ENCODE results near the gene HPS6.

HPS6 gene

DNA sequence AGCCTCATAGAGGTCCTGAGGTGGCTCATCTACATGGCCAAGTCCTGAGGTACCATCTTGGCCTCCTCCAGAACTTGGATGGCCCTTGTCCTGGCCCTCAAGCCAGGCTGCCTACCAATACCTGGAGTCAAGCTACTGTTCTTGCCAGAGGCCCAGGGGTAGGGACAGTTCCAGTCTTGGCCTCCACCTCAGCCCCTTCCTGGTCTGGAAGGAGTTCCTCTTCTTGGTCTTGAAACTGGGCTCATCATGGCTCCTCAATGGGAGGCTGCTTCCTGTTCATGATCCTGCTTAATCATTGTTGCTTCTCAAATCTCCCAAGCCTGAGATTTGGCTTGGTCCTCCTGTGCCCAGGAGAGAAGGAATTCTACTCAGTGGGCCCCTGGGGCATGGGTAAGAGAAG, 3.9 kb downstream of the HPS6 start:
- DNase-seq = no peak

- DNase-seq = peak; percentile 72
Observed at GRCh38 chr10:102072673-102073527, 7.8 kb downstream of the HPS6 start.

DNA sequence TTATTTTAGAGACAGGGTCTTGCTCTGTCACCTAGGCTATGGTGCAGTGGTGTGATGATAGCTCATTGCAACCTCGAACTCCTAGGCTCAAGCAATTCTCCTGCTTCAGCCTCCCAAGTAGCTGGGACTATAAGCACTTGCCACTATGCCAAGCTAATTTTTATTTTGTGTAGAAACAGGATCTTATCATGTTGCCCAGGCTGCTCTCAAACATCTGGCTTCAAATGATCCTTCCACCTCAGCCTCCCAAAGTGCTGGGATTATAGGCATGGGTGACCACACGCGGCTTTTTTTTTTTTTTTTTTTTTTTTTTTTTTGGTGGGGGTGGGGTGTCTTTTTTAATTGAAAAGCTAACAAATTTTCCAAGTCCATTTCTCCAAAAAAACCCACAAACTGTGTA, 18.4 kb downstream of the HPS6 start:
- no peak for DNase-seq

GRCh38 chr10:102085336-102085735, 20.2 kb downstream of the HPS6 start:
- no peak for DNase-seq

DNA sequence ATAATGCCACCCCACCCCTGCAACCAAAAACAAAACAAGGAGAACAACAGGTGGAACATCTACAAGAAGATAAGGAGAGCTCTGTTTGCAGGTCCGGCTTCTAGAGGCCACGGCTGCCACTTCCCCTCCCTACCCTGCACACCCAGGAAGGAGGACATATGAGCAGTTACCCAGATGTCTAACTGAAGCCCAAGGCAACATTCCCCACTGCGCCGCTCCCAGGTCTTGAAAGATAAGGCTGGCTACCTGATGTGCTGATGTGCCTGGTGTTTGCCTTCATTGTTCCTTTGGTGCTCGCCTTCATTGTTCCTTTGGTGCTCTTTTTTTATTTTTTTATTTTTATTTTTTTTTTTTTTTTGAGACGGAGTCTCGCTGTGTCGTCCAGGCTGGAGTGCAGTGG, 21.0 kb downstream of the HPS6 start:
- DNase-seq = no peak

GRCh38 chr10:102090772-102091171, 25.6 kb downstream of the HPS6 start:
- no peak for DNase-seq

DNA sequence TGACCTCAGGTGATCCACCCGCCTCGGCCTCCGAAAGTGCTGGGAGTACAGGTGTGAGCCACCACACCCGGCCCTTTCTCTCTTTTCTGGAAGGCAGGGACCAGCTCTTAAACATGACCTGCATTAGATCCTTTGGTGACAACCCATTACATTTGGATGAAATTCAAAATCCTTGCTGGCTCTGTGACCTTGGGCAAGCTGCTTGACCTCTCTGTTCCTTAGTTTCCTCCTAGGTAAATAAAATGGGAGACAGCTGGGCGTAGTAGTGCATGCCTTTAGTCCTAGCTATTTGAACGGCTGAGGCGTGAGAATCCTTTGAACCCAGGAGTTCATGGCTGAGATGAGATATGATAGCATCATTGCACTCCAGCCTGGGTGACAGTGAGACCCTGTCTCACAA, 31.3 kb downstream of the HPS6 start:
- DNase-seq = no peak

DNA sequence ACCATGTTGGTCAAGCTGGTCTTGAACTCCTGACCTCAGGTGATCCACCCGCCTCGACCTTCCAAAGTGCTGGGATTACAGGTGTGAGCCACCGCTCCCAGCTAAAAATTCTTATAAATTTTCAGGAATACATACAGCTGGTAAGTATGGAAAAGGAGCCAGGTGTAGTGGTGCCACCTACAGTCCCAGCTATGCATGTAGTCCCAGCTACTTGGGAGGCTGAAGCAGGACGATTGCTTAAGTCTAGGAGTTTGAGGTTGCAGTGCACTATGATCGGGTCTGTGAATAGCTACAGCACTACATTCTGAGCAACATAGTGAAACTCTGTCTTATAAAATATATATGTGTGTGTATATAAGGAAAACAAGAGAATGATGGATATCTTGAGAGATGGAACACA, 36.0 kb downstream of the HPS6 start:
- DNase-seq = no peak

DNA sequence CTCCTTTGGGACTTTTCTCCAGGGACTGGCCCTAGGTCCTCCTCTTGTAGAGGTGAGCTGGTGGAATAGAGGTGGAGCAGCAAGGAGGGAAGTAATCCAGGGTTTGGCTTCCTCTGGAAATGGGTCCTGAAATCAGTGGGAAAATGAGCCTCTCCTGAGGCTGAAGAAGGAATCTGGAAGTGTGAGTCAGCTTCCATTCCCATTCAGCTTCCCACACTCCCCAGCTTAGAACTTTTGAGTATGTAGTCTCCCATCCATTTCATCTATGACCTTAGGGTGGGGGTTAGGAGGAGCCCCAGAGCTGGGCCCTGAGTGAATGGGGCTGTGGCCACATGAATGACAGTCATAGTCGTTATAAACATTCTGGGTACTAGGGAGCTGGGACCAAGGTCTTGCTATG, 37.3 kb downstream of the HPS6 start:
- DNase-seq = no peak

DNA sequence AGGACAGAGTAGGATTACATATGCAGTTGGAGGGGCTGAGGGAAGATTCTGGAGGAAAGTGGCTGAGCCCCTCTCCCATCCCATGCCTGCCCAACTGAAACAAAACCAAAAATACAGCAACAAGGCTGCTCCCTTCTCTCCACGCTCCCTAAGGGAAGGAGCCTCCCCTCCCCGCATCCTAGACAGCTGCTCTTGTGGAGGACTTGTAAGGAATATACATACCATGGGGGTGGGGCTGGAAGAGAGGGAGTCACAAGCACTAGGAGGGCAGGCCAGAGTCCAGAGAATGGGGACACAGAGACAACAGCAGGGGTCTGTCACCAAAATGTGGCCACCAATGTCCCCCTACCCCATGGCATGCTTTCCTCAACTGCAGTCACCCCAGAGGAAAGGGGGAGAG, 41.8 kb downstream of the HPS6 start:
- no peak for DNase-seq

- no peak for DNase-seq
Observed at GRCh38 chr10:102109166-102110116, 44.3 kb downstream of the HPS6 start.

DNA sequence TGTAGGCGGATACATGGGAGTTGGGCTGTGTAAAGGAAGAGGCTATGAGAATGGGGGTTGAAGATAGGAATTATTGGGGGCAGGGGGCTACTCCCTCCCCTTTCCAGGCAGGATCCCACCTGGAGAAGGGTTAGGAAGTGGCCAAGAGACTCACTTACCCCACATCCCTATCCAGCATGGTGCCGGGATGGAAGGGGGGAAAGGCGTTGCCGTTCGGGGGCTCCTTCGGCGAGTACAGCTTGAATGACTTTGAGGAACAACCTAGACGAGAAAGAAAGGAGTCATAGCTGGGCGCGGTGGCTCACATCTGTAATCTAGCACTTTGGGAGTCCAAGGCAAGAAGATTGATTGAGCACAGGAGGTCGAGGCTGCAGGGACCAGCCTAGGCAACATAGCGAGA, 46.1 kb downstream of the HPS6 start:
- no peak for DNase-seq

GRCh38 chr10:102112210-102112817, 47.2 kb downstream of the HPS6 start:
- no peak for DNase-seq

GRCh38 chr10:102113261-102113955, 48.3 kb downstream of the HPS6 start:
- DNase-seq = no peak

DNA sequence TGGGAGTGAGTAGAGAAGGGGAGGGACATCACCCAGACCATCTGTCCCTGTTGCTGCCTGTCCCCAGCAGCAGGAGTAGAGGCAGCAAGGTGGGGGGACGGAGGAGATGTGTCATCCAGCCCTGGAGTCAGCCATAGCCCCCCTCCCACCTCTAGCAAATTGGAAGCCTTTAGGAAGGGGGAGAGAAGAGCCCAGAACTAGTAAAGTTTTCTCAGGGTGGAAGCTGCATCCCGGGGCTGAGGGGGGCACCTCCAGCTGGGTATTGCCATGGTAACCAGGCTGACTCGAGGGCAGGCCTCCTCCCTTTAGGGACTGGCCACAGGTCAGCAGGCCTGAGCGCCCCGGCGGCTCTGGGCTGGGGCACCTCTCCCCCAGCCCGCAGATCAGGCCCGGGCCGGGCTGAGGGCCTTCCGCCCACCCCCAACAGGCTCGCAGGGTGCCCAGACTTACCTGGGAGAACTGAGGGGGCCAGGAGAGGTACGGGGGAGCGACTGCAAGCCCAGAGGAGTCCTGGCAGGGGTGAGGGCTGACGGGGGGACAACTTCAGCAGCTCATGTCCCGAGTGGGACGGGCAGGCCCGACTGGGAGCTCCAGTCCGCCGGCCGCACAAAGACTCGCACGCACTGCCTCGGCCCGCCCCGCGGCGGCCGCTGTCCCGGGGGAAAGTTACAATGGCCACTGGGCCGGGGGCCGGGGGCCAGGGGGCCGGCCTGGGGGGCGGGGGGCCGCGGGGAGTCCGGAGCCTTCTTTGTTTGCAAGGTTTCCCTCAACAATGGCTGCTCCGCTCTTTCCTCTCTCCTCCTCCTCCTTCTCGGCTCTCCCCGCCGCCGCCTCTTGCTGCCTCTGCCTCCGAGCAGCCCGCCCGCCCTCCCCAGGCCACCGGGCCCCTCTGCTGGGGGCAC, 49.1 kb downstream of the HPS6 start:
- DNase-seq = peak; percentile 57

DNA sequence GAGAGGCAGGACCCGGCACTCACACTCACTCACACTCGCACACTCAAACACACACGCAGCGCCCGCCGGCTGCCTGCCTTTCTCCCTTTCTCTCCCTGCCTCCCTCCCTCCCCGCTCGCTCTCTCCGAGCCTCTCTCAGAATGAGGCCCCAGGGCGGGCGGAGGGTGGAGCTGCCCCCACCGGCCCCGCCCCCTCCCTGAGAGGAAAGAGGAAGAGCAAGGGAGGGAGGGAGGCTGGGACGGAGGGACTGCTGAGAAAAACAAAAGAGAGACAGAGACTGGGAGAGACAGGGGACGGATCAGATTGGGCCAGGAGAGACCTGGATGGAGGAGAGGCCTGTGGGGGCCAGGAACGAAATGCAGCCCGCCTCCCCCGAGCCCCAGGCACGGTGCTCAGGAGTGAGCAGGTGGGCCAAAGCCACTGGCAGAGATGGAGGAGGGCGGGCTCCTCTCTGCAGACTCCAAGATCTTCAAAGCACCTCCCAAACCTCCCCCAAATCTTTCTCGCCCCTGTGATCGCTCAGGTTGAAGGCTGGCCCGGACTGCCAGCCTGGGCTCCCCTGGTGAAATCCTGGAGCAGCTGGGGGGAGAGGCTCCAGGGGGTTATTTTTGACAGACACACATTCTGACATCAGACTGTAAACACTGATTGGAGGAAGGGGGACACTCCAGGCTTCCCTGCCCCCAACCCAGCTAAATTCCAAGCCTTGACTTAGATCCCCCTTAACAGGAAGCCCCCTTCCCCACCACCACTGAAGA, 49.9 kb downstream of the HPS6 start:
- peak; percentile 54 for DNase-seq

- DNase-seq = no peak
Observed at GRCh38 chr10:102115775-102116174, 50.6 kb downstream of the HPS6 start.

GRCh38 chr10:102116656-102117055, 51.5 kb downstream of the HPS6 start:
- no peak for DNase-seq

Data from NCI-H1694 (cell line).